ENCODE data around the gene SH3GLB1. TPM values are rescaled to one million over a fixed set of nuclear protein-coding genes. Genes with fewer than 3 reads are reported as not detected.
"Not testable (repeated sequence)": the region's sequence is repeated elsewhere in the genome, so short reads cannot be mapped to it uniquely, and the experiment has no call there.

Gene SH3GLB1
- total RNA-seq, 4 donors from 2014 or later = 38.8 to 94.7 (median 51.7) TPM

GRCh38 chr1:86696522-86696921 is 7.9 kb upstream of the SH3GLB1 start:
- H3K9me3 ChIP-seq = no peaks in the 10 kb centered on the region
- no peak overlapping the region for H3K27ac ChIP-seq
- DNase-seq = no peak
- intact Hi-C loops (cut with DNase I; ENCODE audit: low total_unique reads) = no loop called here
- no peaks in the 10 kb centered on the region for H3K27me3 ChIP-seq
- no peak overlapping the region for H3K4me3 ChIP-seq
- no peak for TF ChIP-seq POLR2A (IDR thresholded peaks at IDR 0.05)
- TF ChIP-seq CTCF (IDR thresholded peaks at IDR 0.05) = no peak
- H3K4me1 ChIP-seq = no peaks in the 10 kb centered on the region
- H3K36me3 ChIP-seq = no peaks in the 10 kb centered on the region

- no peak for DNase-seq
- Histone ChIP-seq H3K27me3 (no peaks in the 10 kb centered on the region), H3K27ac (no peak overlapping the region), H3K4me3 (no peak overlapping the region), H3K36me3 (no peaks in the 10 kb centered on the region), H3K9me3 (no peaks in the 10 kb centered on the region), H3K4me1 (no peaks in the 10 kb centered on the region)
- intact Hi-C loops (cut with DNase I; ENCODE audit: low total_unique reads) = no loop called here
- TF ChIP-seq POLR2A (IDR thresholded peaks at IDR 0.05) (no peak), CTCF (IDR thresholded peaks at IDR 0.05) (no peak)
Measured at GRCh38 chr1:86699186-86699585, 5.2 kb upstream of the SH3GLB1 start.

- no peak for DNase-seq
- intact Hi-C loops (cut with DNase I; ENCODE audit: low total_unique reads) = no loop called here
- Histone ChIP-seq H3K9me3 (no peaks in the 10 kb centered on the region), H3K36me3 (no peaks in the 10 kb centered on the region), H3K27ac (no peak overlapping the region), H3K27me3 (no peaks in the 10 kb centered on the region), H3K4me3 (no peak overlapping the region), H3K4me1 (peaks cover 0 to 5% of the 10 kb centered on the region in 2 donors)
- no peak for TF ChIP-seq CTCF (IDR thresholded peaks at IDR 0.05)
- no peak for TF ChIP-seq POLR2A (IDR thresholded peaks at IDR 0.05)
Measured at GRCh38 chr1:86701731-86702130, 2.6 kb upstream of the SH3GLB1 start.

DNA sequence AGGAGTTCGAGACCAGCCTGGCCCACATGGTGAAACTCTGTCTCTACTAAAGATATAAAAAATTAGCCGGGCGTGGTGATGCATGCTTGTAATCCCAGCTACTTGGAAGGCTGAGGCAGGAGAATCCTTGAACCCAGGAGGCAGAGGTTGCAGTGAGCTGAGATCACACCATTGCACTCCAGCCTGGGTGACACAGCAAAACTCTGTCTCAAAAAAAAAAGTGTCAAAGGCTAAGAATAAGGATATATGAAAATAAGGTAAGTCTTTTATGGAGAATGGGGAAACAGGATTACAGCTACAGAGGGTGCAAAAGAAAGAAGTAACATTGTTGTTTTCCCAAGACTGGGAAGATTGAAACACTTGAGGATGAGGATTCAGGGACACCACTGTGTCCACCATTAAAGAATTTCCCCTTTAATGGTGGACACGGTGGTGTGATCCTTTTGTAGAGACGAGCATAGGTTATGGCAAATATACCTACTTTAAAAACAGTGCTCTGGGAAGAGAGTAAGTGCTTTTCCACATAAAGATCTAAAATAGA is 1.4 kb upstream of the SH3GLB1 start:
- H3K27ac ChIP-seq; H3K27me3 ChIP-seq; DNase-seq; intact Hi-C loops (cut with DNase I; ENCODE audit: low total_unique reads); H3K9me3 ChIP-seq; H3K4me3 ChIP-seq; H3K36me3 ChIP-seq: not testable (repeated sequence)
- peaks cover 0 to 13% of the 10 kb centered on the region in 2 donors for H3K4me1 ChIP-seq

- H3K4me1 ChIP-seq = peaks cover 0 to 18% of the 10 kb centered on the region in 2 donors
- H3K36me3 ChIP-seq = no peaks in the 10 kb centered on the region
- H3K9me3 ChIP-seq = no peaks in the 10 kb centered on the region
- peak overlapping the region; percentile 90 to 98 for H3K27ac ChIP-seq
- intact Hi-C loops (cut with DNase I; ENCODE audit: low total_unique reads) = no loop called here
- TF ChIP-seq CTCF (IDR thresholded peaks at IDR 0.05) (no peak), POLR2A (IDR thresholded peaks at IDR 0.05) (no peak)
- H3K27me3 ChIP-seq = no peaks in the 10 kb centered on the region
- peak overlapping the region; percentile 69 to 86 for H3K4me3 ChIP-seq
- no peak for DNase-seq
Measured at GRCh38 chr1:86703696-86704457, 499 bp upstream of the SH3GLB1 start.
